Measurements from ENCODE around the gene ZRANB1.

GRCh38 chr10:124956764-124957163, 14.8 kb downstream of the ZRANB1 start:
- TF ChIP-seq MXI1 (IDR thresholded peaks at IDR 0.05; ENCODE audit: borderline replicate concordance, low read depth, low read length): no peak
- no peak for TF ChIP-seq CTCF (conservative IDR thresholded peaks at IDR 0.05; ENCODE audit: low read depth, low read length)
- TF ChIP-seq FOS (IDR thresholded peaks at IDR 0.05; ENCODE audit: low read depth, low read length): no peak
- no peak for TF ChIP-seq POLR2A (IDR thresholded peaks at IDR 0.05; ENCODE audit: low read depth, low read length)

Data from IMR-90 (cell line).